Immature natural killer cell (primary cell): Measurements from ENCODE around the gene CEACAM16. TPM values are rescaled to one million over a fixed set of nuclear protein-coding genes. Genes with fewer than 3 reads are reported as not detected.
"Not testable (repeated sequence)": the region's sequence is repeated elsewhere in the genome, so short reads cannot be mapped to it uniquely, and the experiment has no call there.

Source experiments
- DNase-seq, 3 donors: peaks; one replicate each; pipeline ENCODE4 v3.0.0; 2022; ENCODE audit warnings: mixed read lengths in 1 of 3
- H3K27ac Mint-ChIP-seq, 6 donors: one replicate each; pipeline ENCODE4 v1.8.0; 2020; ENCODE audit warnings: mixed read lengths in 6 of 6, mild to moderate bottlenecking in 5 of 6, inconsistent platforms in 4 of 6, moderate library complexity in 3 of 6
- H3K27me3 Mint-ChIP-seq, 3 donors: one replicate each; pipeline ENCODE4 v1.8.0; 2020 to 2021; ENCODE audit warnings: low read depth in 3 of 3, mild to moderate bottlenecking in 3 of 3, mixed read lengths in 3 of 3, moderate library complexity in 3 of 3, inconsistent platforms in 1 of 3
- H3K36me3 Mint-ChIP-seq, 3 donors: one replicate each; pipeline ENCODE4 v1.8.0; 2020; ENCODE audit warnings: mixed read lengths in 3 of 3, inconsistent platforms in 2 of 3, mild to moderate bottlenecking in 2 of 3
- H3K4me1 Mint-ChIP-seq, 2 donors: one replicate each; pipeline ENCODE4 v1.8.0; 2020; ENCODE audit warnings: inconsistent platforms in 2 of 2, mild to moderate bottlenecking in 2 of 2, mixed read lengths in 2 of 2, moderate library complexity in 1 of 2
- H3K4me3 Mint-ChIP-seq, 5 donors: one replicate each; pipeline ENCODE4 v1.8.0; 2020; ENCODE audit warnings: mild to moderate bottlenecking in 5 of 5, mixed read lengths in 5 of 5, inconsistent platforms in 3 of 5, moderate library complexity in 3 of 5
- H3K9me3 Mint-ChIP-seq, 6 donors: one replicate each; pipeline ENCODE4 v1.8.0; 2020; ENCODE audit warnings: mild to moderate bottlenecking in 6 of 6, mixed read lengths in 6 of 6, inconsistent platforms in 4 of 6, moderate library complexity in 3 of 6
- polyA plus RNA-seq, 3 donors: library from polyadenylated mRNA; unstranded; fragments of 300-500 nt; fragmentation: Illumina TruSeq; gene quantifications; one replicate each; pipeline ENCODE4 v1.2.3, GENCODE V29; 2021

Gene CEACAM16
- polyA plus RNA-seq, 3 donors from 2014 or later, result not detected

DNA sequence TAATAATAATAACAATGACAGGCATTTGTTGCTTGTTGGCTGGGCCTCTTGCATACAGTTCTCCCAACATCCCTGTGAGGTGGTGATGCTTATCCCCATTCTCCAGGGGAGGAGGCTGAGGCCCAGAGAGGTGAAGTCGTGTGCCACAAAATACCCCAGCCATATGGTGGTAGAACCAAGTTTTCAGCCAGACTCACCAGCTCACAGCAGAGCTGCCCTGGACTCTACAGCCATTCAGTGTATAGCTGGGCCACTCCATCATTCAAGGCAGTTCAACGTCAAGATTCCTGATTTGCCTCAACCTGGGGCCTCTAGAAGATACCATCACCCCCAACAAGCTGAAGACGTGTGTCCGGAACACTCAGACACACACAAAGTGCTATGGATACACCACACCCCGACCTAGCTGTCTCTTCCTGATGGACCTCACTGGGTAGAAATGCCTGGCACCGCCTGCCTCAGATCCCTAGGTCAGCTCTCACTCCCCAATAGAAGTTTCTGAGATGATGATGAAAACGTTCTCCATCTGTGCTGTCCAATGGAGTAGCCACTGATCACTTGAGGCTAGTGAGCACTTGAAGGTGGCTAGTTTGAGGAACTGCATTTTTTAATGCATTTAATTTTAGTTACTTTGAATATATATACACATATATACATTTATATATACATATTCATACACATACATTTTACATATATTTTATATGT is 31.9 kb upstream of the CEACAM16 start:
- DNase-seq, result no peak
- Mint-ChIP-seq H3K27ac (no peak overlapping the region), H3K9me3 (no peaks in the 10 kb centered on the region), H3K4me3 (no peak overlapping the region), H3K4me1 (no peaks in the 10 kb centered on the region), H3K36me3 (peaks cover 0 to 3% (median 0%) of the 10 kb centered on the region in 3 donors), H3K27me3 (peaks cover 0 to 2% (median 0%) of the 10 kb centered on the region in 3 donors)

DNA sequence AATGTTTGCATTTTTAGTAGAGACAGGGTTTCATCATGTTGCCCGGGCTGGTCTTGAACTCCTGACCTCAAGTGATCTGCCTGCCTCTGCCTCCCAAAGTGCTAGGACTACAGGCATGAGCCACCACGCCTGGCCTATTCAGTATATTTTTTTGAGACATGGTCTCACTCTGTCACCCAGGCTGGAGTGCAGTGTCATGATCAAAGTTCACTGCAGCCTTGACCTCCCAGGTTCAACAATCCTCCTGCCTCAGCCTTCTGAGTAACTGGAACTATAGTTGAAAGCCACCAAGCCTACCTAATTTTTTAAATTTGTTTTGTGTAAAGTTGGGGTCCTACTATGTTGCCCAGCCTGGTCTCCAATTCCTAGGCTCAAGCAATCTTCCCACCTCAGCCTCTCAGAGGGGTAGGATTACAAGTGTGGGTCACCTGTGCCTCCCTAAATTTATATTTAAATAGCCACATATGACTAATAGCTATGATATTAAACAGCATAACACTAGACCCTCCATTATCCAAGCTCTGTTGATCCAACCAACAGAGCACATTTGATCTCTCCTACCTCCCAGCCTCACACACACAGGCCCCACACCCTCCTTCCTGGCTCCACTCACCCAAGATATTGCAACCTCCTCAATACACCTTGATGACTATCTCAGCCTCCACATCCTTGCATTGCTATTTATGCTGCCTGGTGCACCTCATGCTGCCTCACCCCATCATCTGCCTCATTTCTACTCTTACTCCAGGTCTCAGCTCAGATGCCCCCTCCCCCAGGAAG is 29.8 kb upstream of the CEACAM16 start:
- Mint-ChIP-seq H3K4me1 (no peaks in the 10 kb centered on the region), H3K4me3 (no peak overlapping the region), H3K27me3 (no peaks in the 10 kb centered on the region), H3K36me3 (no peaks in the 10 kb centered on the region), H3K9me3 (no peaks in the 10 kb centered on the region), H3K27ac (peak overlapping the region in 1 of 6 donors; percentile 38)
- DNase-seq, result no peak

DNA sequence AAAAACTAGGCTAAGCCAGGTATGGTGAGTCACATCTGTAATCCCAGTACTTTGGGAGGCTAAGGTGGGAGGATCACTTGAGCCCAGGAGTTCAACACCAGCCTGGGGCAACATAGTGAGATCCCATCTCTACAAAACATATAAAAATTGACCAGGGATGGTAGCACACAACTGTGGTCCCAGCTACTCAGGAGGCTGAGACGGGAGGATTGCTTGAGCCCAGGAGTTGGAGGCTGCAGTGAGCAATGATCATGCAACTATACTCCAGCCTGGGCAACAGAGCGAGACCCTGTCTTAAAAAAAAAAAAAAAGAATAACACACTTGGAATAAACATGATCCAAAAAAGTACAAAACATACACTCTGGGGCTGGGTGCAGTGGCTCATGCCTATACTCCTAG is 28.9 kb upstream of the CEACAM16 start:
- not testable (repeated sequence) for H3K27me3 Mint-ChIP-seq, H3K36me3 Mint-ChIP-seq, H3K27ac Mint-ChIP-seq, DNase-seq, H3K4me1 Mint-ChIP-seq, H3K9me3 Mint-ChIP-seq, H3K4me3 Mint-ChIP-seq

DNA sequence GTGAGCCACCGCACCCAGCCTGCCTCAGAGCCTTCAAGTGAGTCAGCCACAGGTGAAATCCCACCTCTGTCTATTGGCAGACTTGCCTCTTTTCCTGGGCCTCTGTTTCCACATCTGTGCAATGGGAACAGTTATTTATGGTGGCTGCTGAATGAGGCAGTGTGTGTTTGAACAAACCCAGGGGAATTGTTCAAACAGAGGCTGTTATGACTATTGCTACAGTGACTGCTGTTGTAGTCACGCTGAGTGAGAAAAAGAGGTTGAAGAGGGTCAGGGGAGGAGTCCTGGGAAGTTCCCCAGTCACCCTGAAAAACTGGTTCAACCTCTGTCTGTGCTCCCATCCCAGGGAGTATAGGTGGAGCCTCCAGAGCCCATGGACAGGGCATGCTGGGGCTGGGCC is 27.6 kb upstream of the CEACAM16 start, which contains the start of gene CEACAM19:
CEACAM19 (plus strand) TSS at position 83 of the 400 bp plus-strand sequence. CDS start 450 bp downstream, outside the sequence.
- peaks cover 0 to 7% (median 2%) of the 10 kb centered on the region in 3 donors for H3K27me3 Mint-ChIP-seq
- H3K27ac Mint-ChIP-seq, result no peak within 1 kb of the TSS
- H3K9me3 Mint-ChIP-seq, result no peaks in the 10 kb centered on the region
- DNase-seq, result no peak
- no peak within 1 kb of the TSS for H3K4me3 Mint-ChIP-seq
- H3K4me1 Mint-ChIP-seq, result no peaks in the 10 kb centered on the region
- H3K36me3 Mint-ChIP-seq, result no peaks in the 10 kb centered on the region

DNA sequence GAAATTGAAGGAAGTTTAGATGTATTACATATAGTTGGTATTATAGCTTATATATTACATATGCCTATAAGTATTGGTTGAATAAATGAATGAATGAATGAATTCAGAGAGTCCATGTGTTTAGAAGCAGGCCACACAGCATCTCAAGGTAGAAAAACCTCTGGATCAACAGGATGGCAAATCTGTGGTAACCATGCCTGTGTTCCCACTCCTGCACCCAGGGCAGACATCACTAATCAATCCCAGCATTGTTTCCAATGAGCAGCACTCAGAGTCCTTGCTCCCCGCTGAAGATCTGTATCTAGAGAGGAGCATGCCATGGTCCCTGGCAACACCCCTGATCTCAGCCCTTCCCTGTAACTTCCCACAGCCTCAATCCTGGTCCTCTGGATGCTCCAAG is 26.7 kb upstream of the CEACAM16 start:
- DNase-seq, result no peak
- H3K27ac Mint-ChIP-seq, result no peak overlapping the region
- H3K36me3 Mint-ChIP-seq, result peaks cover 0 to 2% (median 2%) of the 10 kb centered on the region in 3 donors
- H3K9me3 Mint-ChIP-seq, result no peaks in the 10 kb centered on the region
- H3K27me3 Mint-ChIP-seq, result peaks cover 0 to 7% (median 2%) of the 10 kb centered on the region in 3 donors
- no peak overlapping the region for H3K4me3 Mint-ChIP-seq
- H3K4me1 Mint-ChIP-seq, result no peaks in the 10 kb centered on the region

DNA sequence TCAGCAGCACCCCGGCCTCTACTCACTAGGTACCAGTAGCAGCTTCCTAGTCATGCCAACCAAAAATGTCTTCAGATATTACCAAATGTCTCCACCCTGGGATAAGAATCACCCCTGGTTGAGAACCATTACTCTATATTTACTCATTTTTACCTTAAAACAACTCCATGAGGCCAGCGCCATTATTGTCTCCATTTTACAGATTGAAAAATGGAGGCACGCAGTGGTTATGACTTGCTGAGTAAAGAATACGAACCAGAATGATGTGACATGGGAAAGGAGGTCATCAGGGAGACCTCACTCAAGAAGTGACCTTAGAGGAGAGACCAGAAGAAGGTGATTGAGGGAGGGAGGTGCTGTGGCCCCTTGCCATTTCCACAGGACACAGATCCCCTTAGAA is 25.4 kb upstream of the CEACAM16 start:
- no peak overlapping the region for H3K4me3 Mint-ChIP-seq
- peaks cover 0 to 7% (median 2%) of the 10 kb centered on the region in 3 donors for H3K27me3 Mint-ChIP-seq
- no peaks in the 10 kb centered on the region for H3K9me3 Mint-ChIP-seq
- H3K4me1 Mint-ChIP-seq, result no peaks in the 10 kb centered on the region
- no peak for DNase-seq
- H3K36me3 Mint-ChIP-seq, result peaks cover 0 to 5% (median 2%) of the 10 kb centered on the region in 3 donors
- H3K27ac Mint-ChIP-seq, result no peak overlapping the region

DNA sequence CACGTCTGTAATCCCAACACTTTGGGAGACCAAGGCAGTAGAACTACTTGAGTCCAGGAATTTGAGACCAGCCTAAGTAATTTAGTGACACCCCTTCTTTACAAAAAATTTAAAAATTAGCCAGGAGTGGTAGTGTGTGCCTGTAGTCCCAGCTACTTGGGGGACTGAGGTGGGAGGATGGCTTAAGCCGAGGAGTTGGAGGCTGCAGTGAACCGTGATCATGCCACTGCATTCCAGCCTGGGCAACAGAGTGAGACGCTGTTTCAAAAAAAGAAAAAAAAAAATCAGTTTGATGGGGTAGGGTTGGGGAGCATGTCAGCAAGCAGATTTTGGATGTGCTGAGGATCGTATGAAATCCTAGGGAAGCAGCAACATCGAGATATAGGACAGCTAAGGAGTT is 23.4 kb upstream of the CEACAM16 start:
- H3K4me3 Mint-ChIP-seq, result no peak overlapping the region
- no peak for DNase-seq
- peaks cover 0 to 7% (median 2%) of the 10 kb centered on the region in 3 donors for H3K27me3 Mint-ChIP-seq
- no peaks in the 10 kb centered on the region for H3K4me1 Mint-ChIP-seq
- H3K27ac Mint-ChIP-seq, result no peak overlapping the region
- H3K36me3 Mint-ChIP-seq, result peaks cover 0 to 5% (median 2%) of the 10 kb centered on the region in 3 donors
- no peaks in the 10 kb centered on the region for H3K9me3 Mint-ChIP-seq

DNA sequence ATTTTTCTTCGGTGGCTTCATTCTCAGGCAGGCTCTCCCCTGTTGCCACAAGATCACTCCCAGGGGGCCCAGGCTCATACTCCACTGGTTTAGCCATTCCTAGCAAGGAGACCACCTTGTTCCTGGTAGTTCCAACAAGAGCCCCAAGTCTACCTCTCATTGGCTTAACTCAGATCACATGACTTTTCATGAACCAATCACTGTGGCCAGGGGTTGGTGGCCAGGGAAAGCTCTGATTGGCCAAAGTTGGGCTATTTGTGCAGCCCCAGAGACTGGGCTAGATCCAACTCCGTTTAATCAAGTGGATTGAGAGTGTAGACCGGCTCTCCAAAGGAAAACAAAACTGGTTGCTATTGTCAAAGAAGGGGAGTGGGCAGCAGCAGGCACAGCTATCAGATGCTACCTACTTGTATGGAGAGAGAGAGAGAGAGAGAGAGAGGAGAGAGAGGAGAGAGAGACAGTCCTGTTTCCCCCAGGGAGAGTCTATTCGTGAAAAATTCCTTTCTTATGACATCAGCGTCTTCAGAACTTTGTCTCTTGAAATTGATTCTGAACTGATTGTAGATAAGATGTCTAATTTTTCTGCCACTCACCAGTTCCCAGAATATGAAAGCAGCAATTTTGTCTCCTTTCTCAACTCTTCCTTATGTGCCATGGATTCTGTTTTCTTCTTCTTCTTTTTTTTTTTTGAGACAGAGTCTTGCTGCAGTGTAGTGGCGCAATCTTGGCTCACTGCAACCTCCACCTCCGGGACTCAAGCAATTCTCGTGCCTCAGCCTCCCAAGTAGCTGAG is 21.7 kb upstream of the CEACAM16 start:
- no peak for DNase-seq
- H3K4me3 Mint-ChIP-seq, result no peak overlapping the region

DNA sequence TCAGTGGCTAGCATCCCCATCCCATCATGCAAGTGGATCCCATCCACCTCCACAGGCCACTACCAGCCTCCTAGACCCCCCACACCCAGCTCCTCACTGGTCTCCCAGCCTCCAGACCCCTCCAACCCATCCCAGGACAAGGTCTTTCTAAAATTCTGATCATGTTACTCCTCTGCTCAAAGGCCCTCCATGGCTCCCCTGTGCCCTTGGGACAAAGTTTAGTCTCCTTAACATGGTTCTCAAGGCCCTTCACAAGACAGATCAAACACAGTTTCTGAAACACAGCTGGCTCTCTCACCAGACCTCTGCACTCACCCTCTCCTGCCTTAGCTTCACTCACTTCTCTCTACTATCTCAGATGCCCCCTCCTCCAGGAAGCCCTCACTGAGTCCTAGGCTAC is 18.4 kb upstream of the CEACAM16 start:
- H3K27ac Mint-ChIP-seq, result no peak overlapping the region
- H3K9me3 Mint-ChIP-seq, result no peaks in the 10 kb centered on the region
- no peaks in the 10 kb centered on the region for H3K4me1 Mint-ChIP-seq
- H3K4me3 Mint-ChIP-seq, result no peak overlapping the region
- peaks cover 0 to 7% (median 5%) of the 10 kb centered on the region in 3 donors for H3K36me3 Mint-ChIP-seq
- peaks cover 2 to 4% (median 2%) of the 10 kb centered on the region in 3 donors for H3K27me3 Mint-ChIP-seq
- no peak for DNase-seq

More for the DNA sequence above, 21.7 kb upstream of the CEACAM16 start:
- no peak overlapping the region for H3K27ac Mint-ChIP-seq
- peaks cover 0 to 5% (median 2%) of the 10 kb centered on the region in 3 donors for H3K36me3 Mint-ChIP-seq
- H3K27me3 Mint-ChIP-seq, result peaks cover 0 to 7% (median 2%) of the 10 kb centered on the region in 3 donors
- no peaks in the 10 kb centered on the region for H3K9me3 Mint-ChIP-seq
- H3K4me1 Mint-ChIP-seq, result no peaks in the 10 kb centered on the region

DNA sequence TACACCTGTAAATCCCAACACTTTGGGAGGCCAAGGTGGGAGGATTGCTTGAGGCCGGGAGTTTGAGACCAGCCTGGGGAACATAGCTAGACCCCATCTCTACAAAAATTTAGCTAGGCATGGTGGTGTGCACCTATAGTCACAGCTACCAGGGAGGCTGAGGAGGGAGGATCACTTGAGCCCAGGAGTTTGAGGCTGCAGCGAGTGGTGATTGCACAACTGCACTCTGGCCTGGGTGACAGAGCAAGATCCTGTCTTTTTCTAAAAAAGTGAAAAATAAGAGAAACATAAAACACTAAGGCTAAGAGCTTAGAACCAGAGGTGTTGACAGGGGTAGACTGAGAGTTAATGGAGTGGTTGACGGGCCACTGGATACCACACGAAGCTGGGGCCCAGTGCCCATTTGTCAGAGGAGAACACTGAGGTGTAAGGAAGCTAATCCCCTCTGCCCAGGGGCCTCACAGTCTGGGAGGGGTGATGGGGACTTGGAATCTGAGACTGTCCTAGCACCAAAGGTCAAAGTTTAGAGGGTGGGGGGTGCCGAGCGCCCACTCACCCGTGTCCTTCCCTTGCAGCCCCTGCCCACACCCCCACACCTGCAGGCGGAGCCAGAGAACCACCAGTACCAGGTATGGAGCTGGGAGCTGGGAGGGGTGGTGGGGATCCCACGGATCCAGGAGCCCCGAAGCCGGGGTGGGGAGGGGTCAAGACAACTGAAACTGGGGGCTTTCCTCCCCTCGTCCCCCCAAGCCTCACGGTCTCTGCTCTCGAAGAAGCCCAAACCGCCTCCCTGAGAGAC is 16.8 kb upstream of the CEACAM16 start:
- Mint-ChIP-seq H3K27me3 (peaks cover 0 to 2% (median 2%) of the 10 kb centered on the region in 3 donors), H3K4me3 (no peak overlapping the region), H3K4me1 (no peaks in the 10 kb centered on the region), H3K36me3 (peaks cover 0 to 5% (median 3%) of the 10 kb centered on the region in 3 donors), H3K9me3 (no peaks in the 10 kb centered on the region), H3K27ac (no peak overlapping the region)
- DNase-seq, result no peak

DNA sequence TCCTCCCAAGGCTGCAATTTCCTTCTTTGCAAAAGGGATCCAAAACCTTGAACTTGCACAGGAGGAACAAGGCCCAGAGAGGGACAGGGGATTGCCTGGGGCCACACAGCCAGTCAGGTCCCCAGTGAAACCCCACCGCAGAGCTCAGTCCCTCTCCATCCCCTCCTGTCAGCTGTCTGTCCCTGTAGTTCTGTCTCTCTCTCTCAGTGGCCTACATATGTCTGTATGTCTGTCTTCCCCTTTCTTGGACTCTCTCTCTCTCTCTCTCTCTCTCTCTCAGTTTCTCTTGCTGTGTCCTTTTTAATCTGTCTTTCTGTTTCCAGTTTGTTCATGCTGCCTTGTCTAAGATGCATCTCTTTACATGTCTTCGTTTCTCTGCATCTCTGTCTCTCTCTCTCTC is 16.1 kb upstream of the CEACAM16 start:
- Mint-ChIP-seq H3K4me3 (no peak overlapping the region), H3K4me1 (no peaks in the 10 kb centered on the region), H3K27ac (no peak overlapping the region), H3K36me3 (peaks cover 0 to 4% (median 0%) of the 10 kb centered on the region in 3 donors), H3K27me3 (peaks cover 0 to 3% (median 2%) of the 10 kb centered on the region in 3 donors), H3K9me3 (no peaks in the 10 kb centered on the region)
- DNase-seq, result no peak

DNA sequence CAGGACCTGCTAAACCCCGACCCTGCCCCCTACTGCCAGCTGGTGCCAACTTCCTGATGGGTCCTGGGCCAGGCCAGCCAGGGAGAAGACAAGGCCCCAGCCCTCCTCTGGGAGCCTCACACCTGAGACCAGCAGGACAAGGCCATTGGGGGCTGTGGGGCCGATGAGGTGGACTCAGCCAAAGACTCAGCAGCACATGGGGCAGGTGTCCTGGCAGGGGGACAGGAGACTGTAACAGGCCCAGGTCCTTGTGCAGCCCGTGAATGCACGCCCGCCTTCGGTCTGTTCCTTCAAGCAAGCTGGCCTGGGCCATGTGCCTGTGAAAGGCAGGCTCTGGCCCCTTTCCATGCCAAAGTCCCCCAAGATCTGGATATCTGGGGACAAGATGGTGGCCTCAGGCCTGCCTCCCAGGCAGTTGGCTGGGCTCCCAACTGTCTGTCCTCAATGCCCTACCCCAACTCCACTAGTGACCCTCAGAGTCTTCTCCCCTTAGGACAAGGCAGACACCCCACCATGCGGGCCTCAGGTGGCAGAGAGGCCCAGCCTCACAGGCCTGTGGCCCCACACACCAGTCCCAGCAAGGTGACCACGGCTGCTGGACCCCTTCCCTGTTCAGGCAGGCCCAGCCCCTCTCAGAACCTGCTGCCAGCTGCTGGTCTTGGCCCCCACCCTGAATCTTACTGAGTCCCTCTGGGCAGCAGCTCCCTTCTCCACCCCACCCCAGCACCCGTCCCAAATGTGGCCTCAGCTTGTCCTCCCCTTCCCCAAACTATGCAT is 15.3 kb upstream of the CEACAM16 start:
- peaks cover 0 to 4% (median 2%) of the 10 kb centered on the region in 3 donors for H3K27me3 Mint-ChIP-seq

More for the DNA sequence above, 15.3 kb upstream of the CEACAM16 start:
- Mint-ChIP-seq H3K36me3 (peaks cover 0 to 4% (median 0%) of the 10 kb centered on the region in 3 donors), H3K27ac (no peak overlapping the region), H3K4me3 (no peak overlapping the region), H3K9me3 (no peaks in the 10 kb centered on the region), H3K4me1 (no peaks in the 10 kb centered on the region)
- no peak for DNase-seq
